ENCODE measurements around the gene SMPD3. TPM values are rescaled to one million over a fixed set of nuclear protein-coding genes. Genes with fewer than 3 reads are reported as not detected.
"Not testable (repeated sequence)": the region's sequence is repeated elsewhere in the genome, so short reads cannot be mapped to it uniquely, and the experiment has no call there.

The SMPD3 gene
- 1 to 10 TPM in 2 of 3 donors, under 1 TPM in 1; 0.45 to 1.9 (median 1.6) TPM for polyA plus RNA-seq

- WGBS, 3 donors, result 0 to 2% (median 1%) methylated on average over 57 to 59 of the region's 59 CpGs
- no peak within 1 kb of the TSS for H3K27ac ChIP-seq (ENCODE audit: low read depth, low read length)
These were observed at the start of gene SMPD3 for GRCh38 chr16:68448360-68448970. Gene SMPD3, minus strand, starts transcription at chr16:68448508. Its CDS starts 76,327 bp downstream, at chr16:68372181.

- no peak overlapping the region for H3K27ac ChIP-seq (ENCODE audit: low read depth, low read length)
- WGBS, 3 donors, result 58 to 62% (median 60%) methylated on average over 8 of the region's 8 CpGs
These were observed 48.4 kb upstream of the SMPD3 start for GRCh38 chr16:68496689-68497088.

GRCh38 chr16:68494261-68494660 is 46.0 kb upstream of the SMPD3 start:
- WGBS, 3 donors, result 95 to 96% (median 95%) methylated on average over 5 of the region's 5 CpGs

GRCh38 chr16:68493412-68494070 is 45.2 kb upstream of the SMPD3 start:
- WGBS, 3 donors, result 85 to 94% (median 91%) methylated on average over 5 of the region's 5 CpGs
- no peak overlapping the region for H3K27ac ChIP-seq (ENCODE audit: low read depth, low read length)

More at GRCh38 chr16:68494261-68494660, 46.0 kb upstream of the SMPD3 start:
- not testable (repeated sequence) for H3K27ac ChIP-seq (ENCODE audit: low read depth, low read length)

GRCh38 chr16:68492543-68493411 is 44.5 kb upstream of the SMPD3 start:
- H3K27ac ChIP-seq (ENCODE audit: low read depth, low read length), result no peak overlapping the region
- 50 to 85% (median 71%) methylated on average over 6 of the region's 6 CpGs for WGBS, 3 donors

- 46 to 86% (median 76%) methylated on average over 11 of the region's 11 CpGs for WGBS, 3 donors
- no peak overlapping the region for H3K27ac ChIP-seq (ENCODE audit: low read depth, low read length)
These were observed 43.8 kb upstream of the SMPD3 start for GRCh38 chr16:68492151-68492542.

GRCh38 chr16:68491576-68491950 is 43.3 kb upstream of the SMPD3 start:
- 85 to 91% (median 90%) methylated on average over 14 of the region's 14 CpGs for WGBS, 3 donors
- no peak overlapping the region for H3K27ac ChIP-seq (ENCODE audit: low read depth, low read length)

GRCh38 chr16:68490829-68491575 is 42.7 kb upstream of the SMPD3 start:
- no peak overlapping the region for H3K27ac ChIP-seq (ENCODE audit: low read depth, low read length)
- 35 to 59% (median 59%) methylated on average over 13 of the region's 13 CpGs for WGBS, 3 donors

GRCh38 chr16:68490358-68490757 is 42.0 kb upstream of the SMPD3 start:
- H3K27ac ChIP-seq (ENCODE audit: low read depth, low read length), result no peak overlapping the region
- 68 to 86% (median 76%) methylated on average over 1 of the region's 1 CpG for WGBS, 3 donors

- no peak overlapping the region for H3K27ac ChIP-seq (ENCODE audit: low read depth, low read length)
- 52 to 73% (median 63%) methylated on average over 2 of the region's 2 CpGs for WGBS, 3 donors
These were observed 40.2 kb upstream of the SMPD3 start for GRCh38 chr16:68488554-68488953.

- WGBS, 3 donors, result 72 to 83% (median 79%) methylated on average over 6 of the region's 6 CpGs
These were observed 39.4 kb upstream of the SMPD3 start for GRCh38 chr16:68487669-68488068.

GRCh38 chr16:68487203-68487514 is 38.9 kb upstream of the SMPD3 start:
- WGBS, 3 donors, result 40 to 60% (median 43%) methylated on average over 4 of the region's 4 CpGs

More at GRCh38 chr16:68487669-68488068, 39.4 kb upstream of the SMPD3 start:
- H3K27ac ChIP-seq (ENCODE audit: low read depth, low read length), result no peak overlapping the region

GRCh38 chr16:68486502-68487202 is 38.3 kb upstream of the SMPD3 start:
- WGBS, 3 donors, result 38 to 62% (median 46%) methylated on average over 4 of the region's 4 CpGs
- H3K27ac ChIP-seq (ENCODE audit: low read depth, low read length), result no peak overlapping the region

More at GRCh38 chr16:68487203-68487514, 38.9 kb upstream of the SMPD3 start:
- no peak overlapping the region for H3K27ac ChIP-seq (ENCODE audit: low read depth, low read length)

GRCh38 chr16:68481636-68482035 is 33.3 kb upstream of the SMPD3 start:
- WGBS, 3 donors, result 68 to 82% (median 78%) methylated on average over 5 of the region's 5 CpGs
- H3K27ac ChIP-seq (ENCODE audit: low read depth, low read length), result no peak overlapping the region

- no peak overlapping the region for H3K27ac ChIP-seq (ENCODE audit: low read depth, low read length)
- WGBS, 3 donors, result 71 to 90% (median 74%) methylated on average over 6 of the region's 6 CpGs
These were observed 32.0 kb upstream of the SMPD3 start for GRCh38 chr16:68480084-68480995.

- no peak overlapping the region for H3K27ac ChIP-seq (ENCODE audit: low read depth, low read length)
These were observed 31.0 kb upstream of the SMPD3 start for GRCh38 chr16:68479271-68479670.

More at GRCh38 chr16:68479271-68479670, 31.0 kb upstream of the SMPD3 start:
- WGBS, 3 donors, result 59 to 84% (median 61%) methylated on average over 2 of the region's 2 CpGs
